Measurements from ENCODE around the gene LCN2.
A peak's percentile ranks its signal among the peaks of the same experiment; 100 is the strongest.

LCN2 gene

GRCh38 chr9:128151309-128152132, 2.3 kb downstream of the LCN2 start:
- DNase-seq = no peak

GRCh38 chr9:128152133-128153059, 3.1 kb downstream of the LCN2 start:
- DNase-seq = no peak

GRCh38 chr9:128153060-128153946, 4.0 kb downstream of the LCN2 start:
- DNase-seq = no peak

- DNase-seq = no peak
Measured at GRCh38 chr9:128153947-128154695, 4.9 kb downstream of the LCN2 start.

DNA sequence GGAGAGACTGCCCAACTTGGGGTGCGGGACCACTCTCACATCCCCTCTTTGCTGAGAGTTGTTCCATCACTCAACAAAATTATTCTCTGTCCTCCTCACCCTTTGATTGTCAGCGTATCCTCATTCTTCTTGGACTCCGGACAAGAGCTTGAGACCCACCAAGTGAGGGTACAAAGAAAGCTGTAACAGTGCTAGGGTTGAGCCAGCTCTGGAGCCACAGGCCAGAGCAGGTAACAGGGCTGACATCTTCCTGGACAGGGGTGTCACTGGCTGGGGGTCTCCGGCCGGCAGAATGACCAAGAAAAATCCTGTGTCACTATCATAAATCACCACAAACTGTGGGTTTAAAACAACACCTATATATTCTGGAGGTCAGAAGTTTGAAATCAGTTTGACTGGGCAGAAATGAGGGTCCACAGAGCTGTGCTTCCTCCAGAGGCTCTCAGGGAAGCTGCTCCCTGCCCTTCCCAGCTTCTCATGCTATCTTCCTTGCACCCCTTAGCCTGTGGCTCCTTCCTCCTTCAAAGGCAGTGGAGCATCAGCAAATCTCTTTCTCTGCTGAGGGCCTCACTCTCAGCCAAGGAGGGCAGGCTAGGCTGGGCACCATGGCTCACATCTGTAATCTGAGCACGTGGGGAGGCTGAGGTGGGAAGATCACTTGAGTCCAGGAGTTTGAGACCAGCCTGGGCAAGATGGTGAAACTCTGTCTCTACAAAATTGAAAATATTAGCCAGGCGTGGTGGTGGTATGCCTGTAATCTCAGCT, 6.7 kb downstream of the LCN2 start:
- DNase-seq = no peak

GRCh38 chr9:128159522-128159783, 10.2 kb downstream of the LCN2 start:
- peak; percentile 59 for DNase-seq

- peak; percentile 67 for DNase-seq
Measured at GRCh38 chr9:128159784-128160602, 10.7 kb downstream of the LCN2 start, which contains the start of gene BBLN. Gene BBLN (plus strand): TSS chr9:128160265. CDS start chr9:128160408, 143 bp downstream.

DNA sequence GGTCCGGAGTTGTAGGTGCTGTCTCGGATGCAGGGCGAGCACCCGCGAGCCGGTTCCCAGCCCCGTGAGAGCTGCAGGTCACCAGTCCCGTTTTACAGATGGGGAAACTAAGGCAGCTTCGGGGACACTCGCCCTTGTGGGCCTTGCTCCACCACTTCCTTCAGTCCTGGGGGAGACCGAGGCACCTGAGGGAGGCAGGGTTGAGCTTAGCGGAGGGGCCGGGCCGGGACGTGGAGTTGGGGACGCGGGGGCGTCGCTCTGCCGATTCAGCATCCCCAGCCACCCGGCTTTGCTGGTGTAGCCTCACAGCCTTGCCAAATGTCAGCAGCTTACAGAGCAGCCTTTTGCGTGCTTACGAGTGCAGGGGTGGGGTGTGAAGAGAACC, 11.3 kb downstream of the LCN2 start:
- no peak for DNase-seq

DNA sequence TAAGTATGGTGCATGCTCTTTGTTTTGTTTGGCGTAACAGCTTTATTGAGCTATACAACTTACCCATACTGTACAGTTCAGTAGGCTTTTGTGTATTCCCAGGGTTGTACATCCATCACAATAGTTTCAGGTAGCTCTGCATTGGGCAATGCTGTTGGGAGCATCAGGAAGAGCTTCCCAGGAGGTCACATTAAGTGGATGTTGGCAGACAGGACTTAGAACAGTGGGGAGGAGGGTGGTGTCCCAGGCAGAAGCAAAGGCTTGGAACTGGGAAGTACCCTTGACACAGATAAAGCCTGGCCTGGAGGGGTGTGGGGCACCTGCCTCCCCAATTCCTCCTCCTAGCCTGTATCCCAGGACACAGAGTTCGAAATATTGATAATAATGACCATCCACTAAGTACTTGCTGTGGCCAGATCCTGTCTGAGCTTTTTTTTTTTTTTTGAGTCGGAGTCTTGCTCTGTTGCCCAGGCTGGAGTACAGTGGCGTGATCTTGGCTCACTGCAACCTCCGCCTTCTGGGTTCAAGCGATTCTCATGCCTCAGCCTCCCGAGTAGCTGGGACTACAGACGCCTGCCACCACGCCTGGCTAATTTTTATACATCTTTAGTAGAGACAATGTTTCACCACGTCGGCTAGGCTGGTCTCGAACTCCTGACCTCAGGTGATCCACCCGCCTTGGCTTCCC, 12.1 kb downstream of the LCN2 start:
- DNase-seq = no peak

DNA sequence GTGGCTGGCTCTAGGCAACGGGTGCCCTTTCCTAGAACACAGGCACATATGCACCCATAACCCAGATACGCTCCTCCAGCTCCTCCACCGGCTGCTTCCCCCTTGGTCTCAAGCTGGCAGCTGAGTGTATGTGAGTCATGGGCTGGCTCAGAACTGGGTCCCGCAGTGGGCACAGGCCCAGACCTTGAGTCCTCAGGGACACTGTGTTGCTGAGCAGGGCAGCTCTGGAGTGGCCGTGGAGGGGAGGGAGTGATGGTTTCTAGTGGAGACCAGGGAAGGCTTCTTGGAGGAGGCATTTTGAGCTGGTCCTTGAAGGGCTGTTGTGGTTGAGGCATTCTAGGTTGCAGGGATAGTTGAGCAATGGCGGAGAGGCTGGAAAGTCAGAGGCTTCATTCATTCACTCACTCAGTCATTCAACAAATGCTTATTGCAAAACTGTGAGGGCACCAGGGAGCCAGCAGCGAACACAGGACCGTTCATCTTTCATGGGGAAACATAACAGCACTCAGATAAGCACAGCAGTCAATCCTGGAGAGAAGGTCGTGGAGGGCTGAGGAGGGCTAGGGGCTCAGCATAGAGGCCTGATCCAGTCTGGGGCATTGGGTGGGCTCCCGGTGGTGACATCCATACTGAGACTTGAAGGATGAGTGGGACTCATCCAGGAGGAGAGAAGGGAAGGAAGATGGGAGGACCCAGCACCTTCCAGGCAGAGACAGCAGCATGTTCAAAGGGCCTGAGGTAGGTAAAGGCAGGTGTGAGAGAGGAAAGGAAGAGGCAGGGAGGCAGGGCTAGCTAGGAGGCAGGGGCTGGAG, 13.2 kb downstream of the LCN2 start:
- no peak for DNase-seq

GRCh38 chr9:128163027-128163515, 13.8 kb downstream of the LCN2 start:
- DNase-seq = no peak

DNA sequence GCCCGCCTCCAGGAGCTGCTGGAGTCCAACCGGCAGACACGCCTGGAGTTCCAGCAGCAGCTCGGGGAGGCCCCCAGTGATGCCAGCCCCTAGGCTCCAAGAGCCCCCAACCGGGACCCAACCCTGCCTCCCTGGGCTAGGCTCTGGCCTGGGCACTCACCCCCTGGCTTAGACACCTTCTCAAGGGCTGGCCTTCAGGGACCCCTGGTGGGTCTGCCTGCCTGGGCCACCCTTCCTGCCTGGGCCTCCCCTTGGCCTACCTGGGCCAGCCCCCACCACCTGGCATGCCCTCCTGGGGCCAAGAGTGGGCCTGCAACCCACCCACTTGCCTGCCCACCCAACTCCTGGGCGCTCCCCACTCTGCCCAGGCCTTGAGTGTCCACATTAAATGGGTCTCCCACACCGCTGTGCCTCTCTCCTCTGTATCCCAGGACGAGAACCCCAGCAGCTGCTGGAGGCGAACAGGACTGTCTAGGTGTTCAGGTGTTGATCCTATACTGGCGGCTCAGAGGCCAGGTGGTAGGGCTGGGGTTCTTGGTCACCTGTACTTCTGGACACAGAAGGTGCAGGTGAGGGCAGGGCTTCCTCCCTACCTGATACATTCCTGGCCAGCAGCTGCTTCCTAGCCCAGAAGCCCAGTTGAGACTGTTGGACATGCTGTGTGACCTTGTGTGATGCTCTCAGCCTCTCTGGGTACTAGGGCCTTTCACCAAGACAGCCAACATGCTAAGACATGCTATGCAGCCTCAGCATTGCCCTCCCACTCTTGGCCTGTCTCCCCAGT, 14.5 kb downstream of the LCN2 start:
- DNase-seq = no peak

- DNase-seq = no peak
Measured at GRCh38 chr9:128164307-128164885, 15.1 kb downstream of the LCN2 start.

DNA sequence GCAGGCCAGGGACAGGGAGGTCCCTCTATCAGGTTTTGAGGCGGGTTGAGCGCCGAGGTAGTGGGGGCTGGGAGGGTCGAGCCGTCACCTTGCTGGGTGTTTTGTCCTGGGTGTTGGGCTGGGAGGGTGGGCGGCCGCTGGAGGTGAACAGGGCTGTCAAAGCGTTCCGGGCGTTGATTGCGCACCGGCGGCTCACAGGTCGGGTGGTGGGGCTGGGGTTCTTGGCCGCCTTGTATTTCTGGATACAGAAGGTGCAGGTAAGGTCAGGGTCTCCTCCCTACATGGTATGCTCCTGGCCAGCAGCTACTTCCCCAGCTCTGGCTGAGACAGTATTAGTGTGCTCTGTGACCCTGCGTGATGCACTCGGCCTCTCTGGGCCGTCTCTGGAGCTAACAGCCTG, 16.9 kb downstream of the LCN2 start:
- DNase-seq = no peak

DNA sequence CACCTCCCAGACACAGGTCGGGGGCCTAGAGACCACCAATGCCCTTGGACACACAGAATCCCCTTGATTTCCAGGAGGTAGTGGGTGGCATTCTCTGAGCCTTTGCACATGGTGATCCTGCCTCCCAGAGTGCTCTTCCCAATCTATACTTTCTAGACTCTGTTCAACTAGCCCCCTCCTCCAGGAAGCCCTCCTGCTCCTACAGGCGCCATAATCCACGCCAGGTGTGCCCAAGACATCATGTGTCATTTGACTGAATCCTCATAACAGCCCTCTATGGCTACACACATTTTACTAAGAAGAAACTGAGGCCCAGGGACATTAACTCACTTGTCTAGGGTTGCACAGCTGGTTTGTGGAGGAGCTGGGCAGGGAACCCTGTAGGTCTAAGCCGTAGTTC, 18.0 kb downstream of the LCN2 start:
- no peak for DNase-seq

GRCh38 chr9:128168731-128169308, 19.6 kb downstream of the LCN2 start:
- no peak for DNase-seq

DNA sequence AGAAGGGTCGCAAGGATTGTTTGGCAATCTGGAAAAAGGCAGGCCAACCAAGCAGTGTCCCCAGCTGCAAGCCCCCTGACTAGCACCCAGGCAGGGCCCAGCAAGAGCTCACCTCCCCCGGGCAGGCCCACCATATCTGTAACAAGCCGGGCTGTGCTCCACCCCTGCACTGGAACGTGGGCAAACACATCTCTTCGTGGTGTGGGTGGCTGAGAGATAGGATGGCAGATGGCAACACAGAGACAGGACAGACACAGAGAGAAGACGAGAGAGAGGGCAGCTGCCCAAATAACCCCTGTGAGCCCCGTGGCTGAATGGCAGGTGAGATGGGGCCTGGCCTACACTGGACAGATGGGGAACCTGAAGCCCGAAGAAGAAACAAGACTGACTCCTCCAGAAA, 20.2 kb downstream of the LCN2 start:
- DNase-seq = no peak

Measured in KG1 (cell line).